ENCODE results near the gene NFIX.

Gene NFIX

GRCh38 chr19:13060233-13060963 lies 65.1 kb downstream of the NFIX start:
- DNase-seq: no peak

GRCh38 chr19:13060964-13061927 lies 66.0 kb downstream of the NFIX start:
- DNase-seq: peak; percentile 80

GRCh38 chr19:13062317-13062716 lies 67.0 kb downstream of the NFIX start:
- DNase-seq: no peak

GRCh38 chr19:13063461-13064091 lies 68.3 kb downstream of the NFIX start:
- no peak for DNase-seq

- DNase-seq: no peak
These were observed 68.8 kb downstream of the NFIX start for GRCh38 chr19:13064092-13064489.

GRCh38 chr19:13066226-13066625 lies 71.0 kb downstream of the NFIX start:
- no peak for DNase-seq

- no peak for DNase-seq
These were observed 71.9 kb downstream of the NFIX start for GRCh38 chr19:13066933-13067807.

- no peak for DNase-seq
These were observed 73.0 kb downstream of the NFIX start for GRCh38 chr19:13068085-13068846.

GRCh38 chr19:13069415-13070359 lies 74.4 kb downstream of the NFIX start:
- DNase-seq: no peak

- DNase-seq: no peak
These were observed 75.3 kb downstream of the NFIX start for GRCh38 chr19:13070425-13071140.

GRCh38 chr19:13071444-13072187 lies 76.3 kb downstream of the NFIX start:
- peak; percentile 43 for DNase-seq

GRCh38 chr19:13072188-13072908 lies 77.1 kb downstream of the NFIX start:
- DNase-seq: peak; percentile 43

GRCh38 chr19:13073263-13073662 lies 78.0 kb downstream of the NFIX start:
- no peak for DNase-seq

- DNase-seq: no peak
These were observed 79.1 kb downstream of the NFIX start for GRCh38 chr19:13074378-13074777.

GRCh38 chr19:13076320-13076719 lies 81.0 kb downstream of the NFIX start:
- no peak for DNase-seq

GRCh38 chr19:13076787-13077186 lies 81.5 kb downstream of the NFIX start:
- no peak for DNase-seq

GRCh38 chr19:13077240-13077639 lies 82.0 kb downstream of the NFIX start:
- peak; percentile 73 for DNase-seq

GRCh38 chr19:13078381-13078780 lies 83.1 kb downstream of the NFIX start:
- DNase-seq: no peak

Data from NCI-H2171 (cell line).